GM23248 (cell line): ENCODE measurements around the gene ZC3H7A. TPM values are rescaled to one million over a fixed set of nuclear protein-coding genes. Genes with fewer than 3 reads are reported as not detected.

ENCODE experiments used
- DNase-seq: peaks from one replicate; pipeline ENCODE4 v3.0.0-alpha.2; 2015
- H2AFZ ChIP-seq: fragments of 200-600 bp; sonication (generic); 2 replicates; pipeline ENCODE4 v1.6.1; 2016; ENCODE audit warnings: antibody characterized with exemption
- H3F3A ChIP-seq: fragments of 200-600 bp; sonication (generic); 2 replicates; pipeline ENCODE4 v1.6.1; 2016; ENCODE audit warnings: mild to moderate bottlenecking, antibody characterized with exemption, mixed run types; ENCODE audit not compliant: insufficient read depth
- H3K27ac ChIP-seq: fragments of 200-600 bp; sonication (generic); 2 replicates; pipeline ENCODE4 v1.5.1; 2016; ENCODE audit warnings: mild to moderate bottlenecking
- H3K27me3 ChIP-seq: fragments of 200-600 bp; sonication (generic); replicated peaks from 2 replicates; pipeline ENCODE4 v1.6.1; 2016; ENCODE audit warnings: mild to moderate bottlenecking; ENCODE audit not compliant: insufficient read depth
- H3K36me3 ChIP-seq: fragments of 200-600 bp; sonication (generic); 2 replicates; pipeline ENCODE4 v1.6.1; 2016; ENCODE audit warnings: low read depth, mild to moderate bottlenecking
- H3K4me1 ChIP-seq: fragments of 200-600 bp; sonication (generic); 2 replicates; pipeline ENCODE4 v1.6.1; 2016; ENCODE audit warnings: mild to moderate bottlenecking; ENCODE audit not compliant: insufficient read depth
- H3K4me2 ChIP-seq: fragments of 200-600 bp; sonication (generic); one replicate; pipeline ENCODE4 v1.6.1; 2016; ENCODE audit warnings: mild to moderate bottlenecking; ENCODE audit not compliant: unreplicated experiment
- H3K4me3 ChIP-seq: fragments of 200-600 bp; sonication (generic); 2 replicates; pipeline ENCODE4 v1.5.1; 2016; ENCODE audit warnings: mild to moderate bottlenecking
- H3K79me2 ChIP-seq: fragments of 200-600 bp; sonication (generic); 2 replicates; pipeline ENCODE4 v1.6.1; 2016; ENCODE audit warnings: mild to moderate bottlenecking; ENCODE audit not compliant: insufficient read depth
- H3K9ac ChIP-seq: fragments of 200-600 bp; sonication (generic); 2 replicates; pipeline ENCODE4 v1.6.1; 2016; ENCODE audit warnings: mild to moderate bottlenecking
- H3K9me2 ChIP-seq: fragments of 200-600 bp; sonication (generic); 2 replicates; pipeline ENCODE4 v1.6.1; 2016; ENCODE audit warnings: mixed run types, mild to moderate bottlenecking, moderate library complexity; ENCODE audit not compliant: insufficient read depth
- H3K9me3 ChIP-seq: fragments of 200-600 bp; sonication (generic); one replicate; pipeline ENCODE4 v1.6.1; 2017; ENCODE audit warnings: low read depth
- H4K20me1 ChIP-seq: fragments of 200-600 bp; sonication (generic); 2 replicates; pipeline ENCODE4 v1.6.0; 2016; ENCODE audit not compliant: insufficient read depth
- EZH2 ChIP-seq: fragments of 200-600 bp; sonication (generic); IDR thresholded peaks from 2 replicates; pipeline ENCODE4 v1.6.1; 2018; ENCODE audit warnings: antibody characterized with exemption, mild to moderate bottlenecking; ENCODE audit not compliant: insufficient read depth, poor library complexity, severe bottlenecking
- EZH2phosphoT487 ChIP-seq: fragments of 200-600 bp; sonication (generic); IDR thresholded peaks from 2 replicates; pipeline ENCODE4 v1.6.1; 2018; ENCODE audit warnings: antibody characterized with exemption, moderate library complexity, mild to moderate bottlenecking, low read depth; ENCODE audit not compliant: insufficient read depth
- WGBS, 2 experiments: methylation state at CpG; one replicate each; pipeline ENCODE4 v1.1.6; 2015 to 2017; ENCODE audit warnings: low lambda C conversion rate in 2 of 2, low coverage in 1 of 2; ENCODE audit errors: missing lambda C conversion rate in 2 of 2; 5-methylcytosine and 5-hydroxymethylcytosine counted together
- in situ Hi-C: fragments of 300-500 bp; cut with MboI; formaldehyde crosslinking; loops from 2 replicates; pipeline ENCODE4 v1.15.0; 2020
- polyA plus RNA-seq: library from polyadenylated mRNA; unstranded; fragments of >200 nt; fragmentation: Nextera tagmentation; extraction: Ambion mirVana; gene quantifications from 2 replicates; pipeline ENCODE4 v1.2.1, GENCODE V29; 2016
- total RNA-seq: library from RNA; depleted of rRNA; stranded (reverse); fragments of >200 nt; shearing (Covaris generic); gene quantifications from 2 replicates; pipeline ENCODE4 v1.2.3, GENCODE V29; 2014

ZC3H7A gene
- total and polyA plus RNA-seq, 2 experiments from 2014 or later = 33.6 to 48.0 TPM

- Histone ChIP-seq H3K27ac (no peak overlapping the region), H3K4me1 (peaks cover 19% of the 10 kb centered on the region), H3K79me2 (peaks cover 67% of the 10 kb centered on the region), H3K4me3 (peak overlapping the region; percentile 94), H3K9me2 (no peaks in the 10 kb centered on the region), H3K36me3 (peaks cover 6% of the 10 kb centered on the region; the same call in 1 of the 2 replicates), H2AFZ (no peak overlapping the region), H3K4me2 (peak overlapping the region; percentile 80), H3K9ac (peak overlapping the region; percentile 95), H3F3A (peaks cover 36% of the 10 kb centered on the region), H3K27me3 (no peaks in the 10 kb centered on the region), H3K9me3 (no peaks in the 10 kb centered on the region), H4K20me1 (peaks cover 8% of the 10 kb centered on the region; the same call in 1 of the 2 replicates)
- WGBS, 2 experiments = 42 to 44% methylated on average over 3 of the region's 3 CpGs
- TF ChIP-seq EZH2phosphoT487 = no peak
- TF ChIP-seq EZH2 = no peak
- DNase-seq = peak; percentile 44
- in situ Hi-C loops = no loop called here
These were observed 56.5 kb downstream of the ZC3H7A start for GRCh38 chr16:11740567-11740966.

GRCh38 chr16:11738742-11739544 lies 58.1 kb downstream of the ZC3H7A start:
- Histone ChIP-seq H3F3A (peaks cover 24% of the 10 kb centered on the region), H3K27ac (no peak overlapping the region), H3K9ac (no peak overlapping the region), H3K4me2 (no peak overlapping the region), H3K4me1 (peaks cover 19% of the 10 kb centered on the region), H3K9me2 (no peaks in the 10 kb centered on the region), H3K4me3 (no peak overlapping the region), H4K20me1 (peaks cover 11% of the 10 kb centered on the region; the same call in 1 of the 2 replicates), H3K79me2 (peaks cover 83% of the 10 kb centered on the region), H2AFZ (no peak overlapping the region), H3K36me3 (peaks cover 19% of the 10 kb centered on the region; the same call in 1 of the 2 replicates), H3K27me3 (no peaks in the 10 kb centered on the region), H3K9me3 (no peaks in the 10 kb centered on the region)
- 88 to 89% methylated on average over 15 of the region's 15 CpGs for WGBS, 2 experiments
- TF ChIP-seq EZH2phosphoT487 (no peak), EZH2 (no peak)
- in situ Hi-C loops = no loop called here
- no peak for DNase-seq

- Histone ChIP-seq H3K9me3 (no peaks in the 10 kb centered on the region), H3F3A (peaks cover 15% of the 10 kb centered on the region; the same call in 1 of the 2 replicates), H3K27me3 (no peaks in the 10 kb centered on the region), H3K4me2 (no peak overlapping the region), H4K20me1 (peaks cover 11% of the 10 kb centered on the region; the same call in 1 of the 2 replicates), H3K36me3 (peaks cover 27% of the 10 kb centered on the region), H3K79me2 (peaks cover 94% of the 10 kb centered on the region), H3K9ac (no peak overlapping the region), H3K27ac (no peak overlapping the region), H3K4me1 (peaks cover 14% of the 10 kb centered on the region), H3K4me3 (no peak overlapping the region), H3K9me2 (no peaks in the 10 kb centered on the region), H2AFZ (no peak overlapping the region)
- no peak for TF ChIP-seq EZH2
- TF ChIP-seq EZH2phosphoT487 = no peak
- 78 to 79% methylated on average over 8 of the region's 8 CpGs for WGBS, 2 experiments
- in situ Hi-C loops = no loop called here
- no peak for DNase-seq
These were observed 59.3 kb downstream of the ZC3H7A start for GRCh38 chr16:11737713-11738112.

- Histone ChIP-seq H3K9ac (no peak overlapping the region), H2AFZ (no peak overlapping the region), H3K79me2 (peaks cover 99% of the 10 kb centered on the region), H3K27me3 (no peaks in the 10 kb centered on the region), H3K36me3 (peaks cover 33% of the 10 kb centered on the region), H3F3A (peaks cover 15% of the 10 kb centered on the region; the same call in 1 of the 2 replicates), H3K4me1 (peaks cover 14% of the 10 kb centered on the region), H3K4me3 (no peak overlapping the region), H3K27ac (no peak overlapping the region), H3K9me2 (no peaks in the 10 kb centered on the region), H4K20me1 (peaks cover 11% of the 10 kb centered on the region; the same call in 1 of the 2 replicates), H3K9me3 (no peaks in the 10 kb centered on the region), H3K4me2 (no peak overlapping the region)
- DNase-seq = no peak
- TF ChIP-seq EZH2phosphoT487 (no peak), EZH2 (no peak)
- in situ Hi-C loops = no loop called here
- WGBS, 2 experiments = 95 to 99% methylated on average over 6 of the region's 6 CpGs
These were observed 60.2 kb downstream of the ZC3H7A start for GRCh38 chr16:11736903-11737302.
